HepG2 (cell line): ENCODE data around the gene ZC3H15. TPM values are rescaled to one million over a fixed set of nuclear protein-coding genes. Genes with fewer than 3 reads are reported as not detected.
A peak's percentile ranks its signal among the peaks of the same experiment; 100 is the strongest.

Source experiments
- ATAC-seq: fragments of 200-7000 bp; cut with Tn5 transposase; 3 replicates; pipeline ENCODE4 v1.9.1; 2020; ENCODE audit warnings: mild to moderate bottlenecking, moderate library complexity
- BruUV-seq: library from RNA; stranded (reverse); fragments of 400-500 nt; replicated peaks from 2 replicates; lab custom pipeline; 2021; lab: Mats Ljungman, UMichigan
- CTCF ChIA-PET: fragments of 300-600 bp; formaldehyde crosslinking; extraction: SDS; loops from one replicate; lab custom pipeline; 2021; ENCODE audit warnings: low total read pairs, inconsistent platforms, low intra/inter-chr PET ratio; lab: Yijun Ruan, JAX
- POLR2A ChIA-PET: fragments of 350-600 bp; sonication (Branson Sonifier 250); formaldehyde crosslinking; loops from one replicate; lab custom pipeline; 2020; ENCODE audit warnings: antibody characterized with exemption, inconsistent platforms; lab: Yijun Ruan, JAX
- DNase-seq: peaks from one replicate; pipeline ENCODE4 v3.0.0-alpha.2; 2015; ENCODE audit warnings: low spot score
- FAIRE-seq: peaks from 3 replicates; lab custom pipeline; 2011; peaks lifted over from hg19 to GRCh38; lab: Jason Lieb, UNC
- H2AFZ ChIP-seq: one replicate; pipeline ENCODE4 v1.6.1; 2011; ENCODE audit warnings: low read length, inconsistent platforms
- H3K27ac ChIP-seq: fragments of 300-600 bp; 3 replicates; pipeline ENCODE4 v1.8.0; 2011; ENCODE audit warnings: mixed run types, mild to moderate bottlenecking, mixed read lengths, low read length, inconsistent platforms; ENCODE audit not compliant: insufficient read depth; ENCODE audit errors: extremely low read length
- H3K27me3 ChIP-seq, 2 experiments: fragments of 200-600 bp in 1 of 2; 2 replicates in 1 of 2; 3 replicates in 1 of 2; pipeline versions ENCODE4 v1.6.0 to v1.8.0; 2011; ENCODE audit warnings: low read length in 2 of 2, mild to moderate bottlenecking in 2 of 2, moderate library complexity in 2 of 2, inconsistent platforms in 1 of 2; ENCODE audit not compliant: insufficient read depth in 2 of 2, control insufficient read depth in 1 of 2
- H3K36me3 ChIP-seq, 2 experiments: fragments of 200-600 bp in 1 of 2; replicated peaks in 1 of 2; 2 replicates in 1 of 2; 3 replicates in 1 of 2; pipeline versions ENCODE4 v1.5.1 to v1.8.0; 2011; ENCODE audit warnings: low read length in 2 of 2, inconsistent platforms in 1 of 2; ENCODE audit not compliant: insufficient read depth in 2 of 2, control insufficient read depth in 1 of 2
- H3K4me1 ChIP-seq: 2 replicates; pipeline ENCODE4 v1.5.1; 2012; ENCODE audit warnings: low read length, inconsistent platforms; ENCODE audit not compliant: insufficient read depth
- H3K4me2 ChIP-seq: 2 replicates; pipeline ENCODE4 v1.6.0; 2011; ENCODE audit warnings: low read depth, low read length, inconsistent platforms
- H3K4me3 ChIP-seq, 3 experiments: fragments of 200-600 bp in 1 of 3; sonication (generic), shearing (Covaris generic) in 1 of 3; replicated peaks in 1 of 3; 2 replicates each; pipeline ENCODE4 v1.5.1; 2011 to 2016; ENCODE audit warnings: low read length in 3 of 3, inconsistent platforms in 2 of 3, low read depth in 2 of 3, mild to moderate bottlenecking in 2 of 3, control low read depth in 1 of 3, mixed read lengths in 1 of 3; ENCODE audit not compliant: insufficient read depth in 1 of 3
- H3K79me2 ChIP-seq: one replicate; pipeline ENCODE4 v1.6.1; 2011; ENCODE audit warnings: low read length, inconsistent platforms; ENCODE audit not compliant: insufficient read depth
- H3K9ac ChIP-seq: 2 replicates; pipeline ENCODE4 v1.6.0; 2011; ENCODE audit warnings: mild to moderate bottlenecking, low read depth, low read length, inconsistent platforms; ENCODE audit not compliant: insufficient read depth
- H3K9me3 ChIP-seq: 2 replicates; pipeline ENCODE4 v1.5.1; 2012; ENCODE audit warnings: mild to moderate bottlenecking, low read length
- H4K20me1 ChIP-seq: 2 replicates; pipeline ENCODE4 v1.6.0; 2011; ENCODE audit warnings: inconsistent platforms, mild to moderate bottlenecking, low read length, moderate library complexity; ENCODE audit not compliant: insufficient read depth
- CBFB ChIP-seq: sonication (generic); formaldehyde crosslinking; IDR thresholded peaks from 2 replicates; pipeline ENCODE4 v1.4.0; 2020; ENCODE audit warnings: missing genetic modification reagents
- FOXA3 ChIP-seq: IDR thresholded peaks from 2 replicates; pipeline ENCODE4 v1.6.1; 2016; ENCODE audit warnings: missing genetic modification reagents, missing compliant biosample characterization
- FUBP1 ChIP-seq: sonication (generic); formaldehyde crosslinking; IDR thresholded peaks from 2 replicates; pipeline ENCODE4 v1.5.1; 2020; ENCODE audit warnings: missing genetic modification reagents, mild to moderate bottlenecking, borderline replicate concordance
- SUZ12 ChIP-seq: fragments of 150-350 bp; IDR thresholded peaks from 2 replicates; pipeline ENCODE4 v1.6.1; 2014; ENCODE audit warnings: low read depth, low read length
- TAF1 ChIP-seq: sonication (generic); formaldehyde crosslinking; IDR thresholded peaks from 2 replicates; pipeline ENCODE4 v1.4.0; 2020; ENCODE audit warnings: missing genetic modification reagents
- ZBTB8A ChIP-seq: sonication (generic); formaldehyde crosslinking; IDR thresholded peaks from 2 replicates; pipeline ENCODE4 v1.4.0; 2020; ENCODE audit warnings: mild to moderate bottlenecking, low read depth, missing genetic modification reagents, borderline replicate concordance
- ZEB1 ChIP-seq: IDR thresholded peaks from 2 replicates; pipeline ENCODE4 v1.6.1; 2012; ENCODE audit warnings: mild to moderate bottlenecking, low read depth, inconsistent platforms; ENCODE audit not compliant: insufficient replicate concordance
- ZNF451 ChIP-seq: sonication (generic); formaldehyde crosslinking; IDR thresholded peaks from 2 replicates; pipeline ENCODE4 v1.5.0; 2020; ENCODE audit warnings: mild to moderate bottlenecking, missing genetic modification reagents
- ZNF597 ChIP-seq: sonication (generic); formaldehyde crosslinking; IDR thresholded peaks from 2 replicates; pipeline ENCODE4 v1.5.0; 2020; ENCODE audit warnings: missing genetic modification reagents
- ZNF746 ChIP-seq: sonication (generic); formaldehyde crosslinking; IDR thresholded peaks from 2 replicates; pipeline ENCODE4 v1.8.0; 2022; ENCODE audit warnings: mild to moderate bottlenecking, missing genetic modification reagents
- ZNF772 ChIP-seq: sonication (generic); formaldehyde crosslinking; IDR thresholded peaks from 2 replicates; pipeline ENCODE4 v1.5.0; 2020; ENCODE audit warnings: mild to moderate bottlenecking, missing genetic modification reagents
- ZSCAN5A ChIP-seq: sonication (generic); formaldehyde crosslinking; IDR thresholded peaks from 2 replicates; pipeline ENCODE4 v1.8.0; 2022; ENCODE audit warnings: mild to moderate bottlenecking, missing genetic modification reagents, borderline replicate concordance
- in situ Hi-C: cut with HindIII; loops from 2 replicates; pipeline ENCODE4 v1.10.0; 2017; ENCODE audit warnings: low pct_unique_long_range_greater_than_20kb; ENCODE audit not compliant: extremely low pct_ligation_motif_present
- intact Hi-C: fragments of 100-400 bp; cut with micrococcal nuclease; formaldehyde crosslinking; loops from one replicate; pipeline ENCODE4 v1.10.0; 2022; ENCODE audit not compliant: unreplicated experiment
- polyA plus RNA-seq, 8 experiments: library from polyadenylated mRNA; depleted of rRNA in 3 of 8; stranded (reverse) in 7 of 8; unstranded in 1 of 8; fragments of >200 nt; fragmentation: Illumina TruSeq in 4 of 8; extraction: Trizol in 4 of 8; gene quantifications; 2 replicates each; pipeline versions ENCODE4 v1.2.1 to v1.2.3, GENCODE V29; 2011 to 2016; ENCODE audit warnings: low read depth in 4 of 8, missing spikeins in 1 of 8, mixed read lengths in 1 of 8; ENCODE audit not compliant: insufficient read depth in 1 of 8
- total RNA-seq, 5 experiments: library from RNA; depleted of rRNA; stranded (reverse); fragments of >200 nt; fragmentation: Illumina TruSeq; extraction: Trizol; gene quantifications; 2 replicates each; pipeline ENCODE4 v1.2.3, GENCODE V29; 2016; ENCODE audit warnings: low read depth in 1 of 5
- TF ChIP-seq, protein P1 (sequence below): fragments of 450-650 bp; IDR thresholded peaks from 2 replicates; pipeline ENCODE4 v1.6.1; 2017
- TF ChIP-seq, protein P2 (sequence below): sonication (generic); formaldehyde crosslinking; IDR thresholded peaks from 2 replicates; pipeline ENCODE4 v1.4.0; 2020; ENCODE audit warnings: missing genetic modification reagents

The ZC3H15 gene
- total and polyA plus RNA-seq, 2 of the 13 experiments (the other 11 are each of a cell fraction or from before 2014, with no cell fraction given) = 84.6 to 168 TPM

- DNase-seq (no peak), FAIRE-seq (no peak), ATAC-seq (no peak)
- Histone ChIP-seq H3K36me3 (peaks cover 0 to 15% of the 10 kb centered on the region in 2 experiments; a peak in 3 of 5 replicates), H3K9me3 (no peaks in the 10 kb centered on the region), H3K27me3 (no peaks in the 10 kb centered on the region), H4K20me1 (no peaks in the 10 kb centered on the region), H3K4me3 (no peak overlapping the region), H3K27ac (no peak overlapping the region), H3K9ac (no peak overlapping the region), H3K4me1 (peaks cover 4% of the 10 kb centered on the region), H2AFZ (no peak overlapping the region), H3K79me2 (peaks cover 2% of the 10 kb centered on the region), H3K4me2 (no peak overlapping the region)
- intact Hi-C loops (loop anchor here (5.0 to 10.0 kb wide), 3 partner anchors 501 to 1248 kb away; no protein-coding TSS in a partner anchor), in situ Hi-C loops (loop anchor here (25.0 kb wide), 4 partner anchors 468 to 1243 kb away; no protein-coding TSS in a partner anchor)
- no peak for TF ChIP-seq CBFB
- TF ChIP-seq ZNF597 (CRISPR knock-in tag) = no peak
- no peak for TF ChIP-seq ZNF772 (CRISPR knock-in tag)
- TF ChIP-seq SUZ12 = no peak
- TF ChIP-seq ZEB1 = no peak
- no peak for TF ChIP-seq ZNF451
- TF ChIP-seq TAF1 (CRISPR knock-in tag) = no peak
- no peak for TF ChIP-seq ZSCAN5A (CRISPR knock-in tag)
- TF ChIP-seq ZNF746 = no peak
- no peak for TF ChIP-seq FUBP1
- TF ChIP-seq, protein P1, sequence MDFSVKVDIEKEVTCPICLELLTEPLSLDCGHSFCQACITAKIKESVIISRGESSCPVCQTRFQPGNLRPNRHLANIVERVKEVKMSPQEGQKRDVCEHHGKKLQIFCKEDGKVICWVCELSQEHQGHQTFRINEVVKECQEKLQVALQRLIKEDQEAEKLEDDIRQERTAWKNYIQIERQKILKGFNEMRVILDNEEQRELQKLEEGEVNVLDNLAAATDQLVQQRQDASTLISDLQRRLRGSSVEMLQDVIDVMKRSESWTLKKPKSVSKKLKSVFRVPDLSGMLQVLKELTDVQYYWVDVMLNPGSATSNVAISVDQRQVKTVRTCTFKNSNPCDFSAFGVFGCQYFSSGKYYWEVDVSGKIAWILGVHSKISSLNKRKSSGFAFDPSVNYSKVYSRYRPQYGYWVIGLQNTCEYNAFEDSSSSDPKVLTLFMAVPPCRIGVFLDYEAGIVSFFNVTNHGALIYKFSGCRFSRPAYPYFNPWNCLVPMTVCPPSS = no peak
- TF ChIP-seq FOXA3 (CRISPR knock-in tag) = no peak
- TF ChIP-seq ZBTB8A (CRISPR knock-in tag) = no peak
- TF ChIP-seq, protein P2, sequence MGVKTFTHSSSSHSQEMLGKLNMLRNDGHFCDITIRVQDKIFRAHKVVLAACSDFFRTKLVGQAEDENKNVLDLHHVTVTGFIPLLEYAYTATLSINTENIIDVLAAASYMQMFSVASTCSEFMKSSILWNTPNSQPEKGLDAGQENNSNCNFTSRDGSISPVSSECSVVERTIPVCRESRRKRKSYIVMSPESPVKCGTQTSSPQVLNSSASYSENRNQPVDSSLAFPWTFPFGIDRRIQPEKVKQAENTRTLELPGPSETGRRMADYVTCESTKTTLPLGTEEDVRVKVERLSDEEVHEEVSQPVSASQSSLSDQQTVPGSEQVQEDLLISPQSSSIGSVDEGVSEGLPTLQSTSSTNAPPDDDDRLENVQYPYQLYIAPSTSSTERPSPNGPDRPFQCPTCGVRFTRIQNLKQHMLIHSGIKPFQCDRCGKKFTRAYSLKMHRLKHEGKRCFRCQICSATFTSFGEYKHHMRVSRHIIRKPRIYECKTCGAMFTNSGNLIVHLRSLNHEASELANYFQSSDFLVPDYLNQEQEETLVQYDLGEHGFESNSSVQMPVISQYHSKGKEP (CRISPR knock-in tag) = no peak
- POLR2A ChIA-PET = no interaction called here
- CTCF ChIA-PET = no interaction called here
- BruUV-seq = TSS peak; percentile 28
These were observed 30.4 kb upstream of the ZC3H15 start for GRCh38 chr2:186455613-186456012.
